Purkinje cell (primary cell): Measurements from ENCODE around the gene MAGED4. TPM values are rescaled to one million over a fixed set of nuclear protein-coding genes. Genes with fewer than 3 reads are reported as not detected.

Experiments
- polyA plus RNA-seq: library from polyadenylated mRNA; unstranded; fragments of >200 nt; fragmentation: Nextera tagmentation; gene quantifications from 2 replicates; pipeline ENCODE4 v1.2.1, GENCODE V29; 2014

The MAGED4 gene
- polyA plus RNA-seq: 0.55 and 2.4 TPM in 2 replicates

GRCh38 chrX:52184440-52185077 lies at the start of gene MAGED4:
TSS of gene MAGED4 (plus strand) at chrX:52184888. CDS start at chrX:52185923, 1,035 bp downstream.

Other genes starting within 250 kb of the MAGED4 start
- gene MAGED4B, start 115.7 kb upstream of the MAGED4 start, polyA plus RNA-seq: 4.9 and 9.5 TPM in 2 replicates
- gene XAGE2, start 184.1 kb downstream of the MAGED4 start, polyA plus RNA-seq: not detected in 2 replicates